ENCODE data around the gene TKTL1. TPM values are rescaled to one million over a fixed set of nuclear protein-coding genes. Genes with fewer than 3 reads are reported as not detected.
A peak's percentile ranks its signal among the peaks of the same experiment; 100 is the strongest.

The TKTL1 gene
- total and polyA plus RNA-seq, 12 donors: 0.16 to 1.1 (median 0.53) TPM; not detected in 6

DNA sequence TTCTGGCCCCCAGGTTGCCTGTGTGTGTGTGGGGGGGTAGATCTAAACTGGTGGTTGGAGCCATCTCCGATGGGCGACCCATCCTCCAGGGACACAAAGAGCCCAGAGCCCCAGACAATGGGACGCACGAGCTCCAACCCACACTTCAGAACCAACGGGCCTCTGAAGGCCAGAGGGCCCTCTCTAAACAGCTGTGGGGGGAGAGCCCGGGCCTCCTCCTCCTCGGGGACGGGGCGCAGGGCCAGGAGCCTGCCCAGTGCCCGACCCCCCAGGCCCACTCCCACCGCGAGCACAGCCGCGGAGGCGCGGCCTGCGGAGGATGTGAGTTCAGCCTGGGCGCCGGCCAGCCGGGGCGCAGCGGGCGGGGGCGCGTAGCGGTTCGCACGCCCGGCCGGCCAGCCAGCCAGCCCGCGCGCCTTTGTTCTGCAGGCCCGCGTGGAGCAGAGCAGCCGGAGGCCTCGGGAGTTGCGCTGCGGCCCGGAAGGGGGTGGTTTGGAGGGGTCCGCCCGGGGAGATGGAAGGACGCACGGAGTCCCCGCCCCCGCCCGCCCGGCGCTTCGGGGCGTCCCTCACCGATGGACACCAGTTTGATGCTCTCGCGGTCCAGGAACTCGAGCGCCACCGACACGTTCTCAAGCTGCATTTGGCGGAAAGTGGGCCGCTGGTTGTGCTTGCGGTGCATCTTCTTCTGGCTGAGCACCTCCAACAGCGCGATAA lies 74.9 kb downstream of the TKTL1 start:
- DNase-seq: peak in 1 of 7 donors; percentile 27
- 1 to 54% (median 31%) methylated on average over 8 to 62 of the region's 63 CpGs; no CpG with 5 or more reads in 1 of the 4 donors for WGBS, 4 donors
- Histone ChIP-seq H3K4me1 (replicated peaks in 1 of 2) (peaks cover 6 to 8% of the 10 kb centered on the region in 2 donors), H3K9me3 (replicated peaks in 1 of 3) (no peaks in the 10 kb centered on the region), H3K4me3 (peak overlapping the region in 3 of 4 donors; percentile 29 to 64 (median 42)), H3K36me3 (replicated peaks in 1 of 2) (peaks cover 0 to 27% of the 10 kb centered on the region in 2 donors), H3K27ac (peak overlapping the region in 4 of 5 donors; percentile 53 to 98 (median 86)), H3K27me3 (no peaks in the 10 kb centered on the region)
- intact Hi-C loops (cut with DNase I): no loop called here
- TF ChIP-seq, protein P1, sequence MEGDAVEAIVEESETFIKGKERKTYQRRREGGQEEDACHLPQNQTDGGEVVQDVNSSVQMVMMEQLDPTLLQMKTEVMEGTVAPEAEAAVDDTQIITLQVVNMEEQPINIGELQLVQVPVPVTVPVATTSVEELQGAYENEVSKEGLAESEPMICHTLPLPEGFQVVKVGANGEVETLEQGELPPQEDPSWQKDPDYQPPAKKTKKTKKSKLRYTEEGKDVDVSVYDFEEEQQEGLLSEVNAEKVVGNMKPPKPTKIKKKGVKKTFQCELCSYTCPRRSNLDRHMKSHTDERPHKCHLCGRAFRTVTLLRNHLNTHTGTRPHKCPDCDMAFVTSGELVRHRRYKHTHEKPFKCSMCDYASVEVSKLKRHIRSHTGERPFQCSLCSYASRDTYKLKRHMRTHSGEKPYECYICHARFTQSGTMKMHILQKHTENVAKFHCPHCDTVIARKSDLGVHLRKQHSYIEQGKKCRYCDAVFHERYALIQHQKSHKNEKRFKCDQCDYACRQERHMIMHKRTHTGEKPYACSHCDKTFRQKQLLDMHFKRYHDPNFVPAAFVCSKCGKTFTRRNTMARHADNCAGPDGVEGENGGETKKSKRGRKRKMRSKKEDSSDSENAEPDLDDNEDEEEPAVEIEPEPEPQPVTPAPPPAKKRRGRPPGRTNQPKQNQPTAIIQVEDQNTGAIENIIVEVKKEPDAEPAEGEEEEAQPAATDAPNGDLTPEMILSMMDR (IDR thresholded peaks at IDR 0.05): no peak
- no peak for TF ChIP-seq POLR2A (IDR thresholded peaks at IDR 0.05)

DNA sequence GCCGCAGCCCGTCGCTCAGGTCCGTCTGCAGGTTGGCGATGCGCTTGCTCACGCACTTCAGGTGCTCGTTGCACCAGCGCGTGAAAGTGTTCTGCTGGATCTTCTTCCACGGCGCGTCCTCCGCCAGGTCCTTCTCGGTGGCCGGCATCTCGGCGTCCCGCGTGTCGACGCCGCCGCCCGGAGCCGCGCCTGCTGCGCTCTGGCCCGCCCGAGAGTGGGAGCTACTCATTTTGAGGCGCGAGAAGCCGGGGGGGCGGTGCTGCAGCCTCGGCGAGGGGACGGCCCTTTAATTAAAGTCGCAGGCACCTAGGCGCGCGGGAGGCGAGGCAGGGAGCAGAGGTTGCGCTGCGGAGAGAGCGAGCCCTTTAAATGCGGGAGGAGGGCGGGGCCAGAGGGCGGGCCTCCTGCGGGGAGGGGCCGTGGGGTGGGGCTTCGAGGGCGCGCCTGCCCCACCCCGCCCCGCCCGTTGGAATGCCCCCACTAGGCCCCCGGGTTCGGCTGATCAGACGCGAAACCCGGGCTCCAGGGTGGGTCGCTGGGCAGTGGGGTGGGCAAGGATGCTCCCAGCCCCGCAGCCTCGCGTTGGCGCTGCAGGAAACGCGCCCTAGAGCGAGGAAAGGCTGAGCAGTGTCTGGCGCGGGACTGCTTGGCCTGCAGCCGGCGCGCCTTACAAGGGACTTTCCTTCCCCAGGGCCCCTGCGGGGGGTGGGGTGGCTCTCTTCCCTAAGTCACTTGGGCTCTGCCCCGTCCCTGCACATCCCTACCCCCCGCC lies 75.6 kb downstream of the TKTL1 start:
- Histone ChIP-seq H3K27me3 (no peaks in the 10 kb centered on the region), H3K4me1 (replicated peaks in 1 of 2) (peaks cover 6 to 8% of the 10 kb centered on the region in 2 donors), H3K36me3 (replicated peaks in 1 of 2) (peaks cover 0 to 21% of the 10 kb centered on the region in 2 donors), H3K27ac (peak overlapping the region in 4 of 5 donors; percentile 53 to 98 (median 86)), H3K9me3 (replicated peaks in 1 of 3) (no peaks in the 10 kb centered on the region), H3K4me3 (peak overlapping the region in 3 of 4 donors; percentile 29 to 64 (median 42))
- peak; percentile 92 to 93 for TF ChIP-seq POLR2A (IDR thresholded peaks at IDR 0.05)
- TF ChIP-seq, protein P1 (IDR thresholded peaks at IDR 0.05): peak in 1 of 6 experiments; percentile 8
- intact Hi-C loops (cut with DNase I): no loop called here
- DNase-seq: peak; percentile 89 to 96 (median 93)
- WGBS, 4 donors: 0 to 53% (median 17%) methylated on average over 10 to 75 of the region's 77 CpGs

DNA sequence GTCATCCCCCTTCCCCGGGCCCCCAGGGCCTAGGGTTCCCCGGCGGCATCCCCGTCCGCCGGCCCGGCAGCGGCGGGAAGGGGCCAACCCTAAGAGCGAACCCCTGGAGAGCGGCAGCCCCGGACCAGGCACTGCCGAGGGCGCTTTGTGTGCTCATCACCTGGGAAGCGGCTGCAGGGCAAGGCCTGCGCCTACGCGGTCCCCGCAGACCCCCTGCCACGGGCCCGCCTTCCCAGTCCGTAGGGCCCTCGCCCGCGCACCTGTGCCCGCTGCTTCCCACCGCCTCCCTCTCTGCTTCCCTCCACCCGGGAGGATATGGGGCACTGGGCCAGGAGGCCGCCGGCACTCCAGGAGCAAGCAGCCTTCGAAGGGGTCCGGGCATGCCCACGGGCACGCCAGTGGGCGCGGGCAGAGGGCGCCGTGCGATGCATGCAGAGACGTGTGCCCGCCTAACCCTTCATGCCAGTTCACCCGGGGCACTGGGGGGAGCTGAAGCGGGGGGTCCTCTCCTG lies 76.2 kb downstream of the TKTL1 start:
- Histone ChIP-seq H3K36me3 (replicated peaks in 1 of 2) (peaks cover 0 to 14% of the 10 kb centered on the region in 2 donors), H3K9me3 (replicated peaks in 1 of 3) (no peaks in the 10 kb centered on the region), H3K27me3 (no peaks in the 10 kb centered on the region), H3K4me1 (replicated peaks in 1 of 2) (peaks cover 6 to 8% of the 10 kb centered on the region in 2 donors), H3K4me3 (peak overlapping the region in 1 of 4 donors; percentile 64), H3K27ac (peak overlapping the region in 2 of 5 donors; percentile 57 to 66)
- 22 to 71% (median 46%) methylated on average over 13 to 41 of the region's 43 CpGs; no CpG with 5 or more reads in 1 of the 4 donors for WGBS, 4 donors
- TF ChIP-seq, protein P1 (IDR thresholded peaks at IDR 0.05): no peak
- no peak for DNase-seq
- intact Hi-C loops (cut with DNase I): no loop called here

DNA sequence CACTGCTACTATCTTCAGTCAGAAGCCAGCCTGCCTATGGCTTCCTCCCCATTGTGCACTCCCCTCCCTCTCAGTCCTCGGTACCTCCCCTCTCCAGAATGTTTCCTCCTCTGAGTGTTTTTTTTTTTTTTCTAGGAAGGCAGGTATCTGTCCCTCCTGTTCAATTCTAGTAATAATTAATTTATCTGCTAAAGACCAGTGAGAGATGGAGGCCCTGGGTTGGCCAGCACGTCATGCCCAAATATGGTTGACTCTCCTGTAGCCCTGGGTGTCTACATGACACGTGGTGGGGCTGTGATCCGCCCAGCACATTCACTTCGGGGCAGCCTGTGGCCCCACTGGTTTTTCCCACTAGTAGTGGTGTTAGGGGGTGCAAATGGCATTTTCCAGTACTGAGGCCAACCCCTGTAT lies 77.0 kb downstream of the TKTL1 start:
- H3K4me3 ChIP-seq: no peak overlapping the region
- TF ChIP-seq, protein P1 (IDR thresholded peaks at IDR 0.05): no peak
- TF ChIP-seq POLR2A (IDR thresholded peaks at IDR 0.05): no peak
- H3K36me3 ChIP-seq (replicated peaks in 1 of 2): peaks cover 0 to 6% of the 10 kb centered on the region in 2 donors
- peak overlapping the region in 2 of 5 donors; percentile 32 to 66 for H3K27ac ChIP-seq
- no peaks in the 10 kb centered on the region for H3K9me3 ChIP-seq (replicated peaks in 1 of 3)
- no peaks in the 10 kb centered on the region for H3K27me3 ChIP-seq
- intact Hi-C loops (cut with DNase I): no loop called here
- 43 to 68% (median 54%) methylated on average over 2 to 5 of the region's 5 CpGs for WGBS, 4 donors
- H3K4me1 ChIP-seq (replicated peaks in 1 of 2): peaks cover 6 to 8% of the 10 kb centered on the region in 2 donors
- no peak for DNase-seq
